Measurements from ENCODE around the gene RGS6. TPM values are rescaled to one million over a fixed set of nuclear protein-coding genes. Genes with fewer than 3 reads are reported as not detected.

The RGS6 gene
- total RNA-seq, 1 experiment from 2014 or later = not detected

- Mint-ChIP-seq H3K27ac (ENCODE audit: unreplicated experiment) (no peak overlapping the region), H3K27me3 (ENCODE audit: unreplicated experiment) (peaks cover 27% of the 10 kb centered on the region), H3K9me3 (ENCODE audit: low read depth, unreplicated experiment) (peaks cover 2% of the 10 kb centered on the region), H3K4me1 (ENCODE audit: low read depth, unreplicated experiment) (no peaks in the 10 kb centered on the region), H3K4me3 (ENCODE audit: low read depth, unreplicated experiment) (no peak overlapping the region), H3K36me3 (ENCODE audit: insufficient read depth, unreplicated experiment) (no peaks in the 10 kb centered on the region)
- CTCF ChIA-PET = no interaction called here
- intact Hi-C loops (cut with micrococcal nuclease; ENCODE audit: unreplicated experiment) = no loop called here
- DNase-seq = no peak
- no TSS peak for BruUV-seq (replicated peaks)
- no peak for TF ChIP-seq CTCF (IDR thresholded peaks at IDR 0.05; ENCODE audit: unreplicated experiment)
Observed at GRCh38 chr14:72045271-72045670, 113.0 kb downstream of the RGS6 start.

GRCh38 chr14:72045885-72046284, 113.7 kb downstream of the RGS6 start:
- no TSS peak for BruUV-seq (replicated peaks)

GRCh38 chr14:72049462-72049861, 117.2 kb downstream of the RGS6 start:
- Mint-ChIP-seq H3K27me3 (ENCODE audit: unreplicated experiment) (peaks cover 25% of the 10 kb centered on the region), H3K27ac (ENCODE audit: unreplicated experiment) (no peak overlapping the region), H3K36me3 (ENCODE audit: insufficient read depth, unreplicated experiment) (no peaks in the 10 kb centered on the region), H3K4me3 (ENCODE audit: low read depth, unreplicated experiment) (no peak overlapping the region), H3K9me3 (ENCODE audit: low read depth, unreplicated experiment) (no peaks in the 10 kb centered on the region), H3K4me1 (ENCODE audit: low read depth, unreplicated experiment) (no peaks in the 10 kb centered on the region)
- TF ChIP-seq CTCF (IDR thresholded peaks at IDR 0.05; ENCODE audit: unreplicated experiment) = no peak
- DNase-seq = no peak
- intact Hi-C loops (cut with micrococcal nuclease; ENCODE audit: unreplicated experiment) = no loop called here
- CTCF ChIA-PET = no interaction called here
- BruUV-seq (replicated peaks) = no TSS peak

More at GRCh38 chr14:72045885-72046284, 113.7 kb downstream of the RGS6 start:
- H3K4me3 Mint-ChIP-seq (ENCODE audit: low read depth, unreplicated experiment) = no peak overlapping the region
- H3K9me3 Mint-ChIP-seq (ENCODE audit: low read depth, unreplicated experiment) = no peaks in the 10 kb centered on the region
- CTCF ChIA-PET = no interaction called here
- no peaks in the 10 kb centered on the region for H3K4me1 Mint-ChIP-seq (ENCODE audit: low read depth, unreplicated experiment)
- intact Hi-C loops (cut with micrococcal nuclease; ENCODE audit: unreplicated experiment) = no loop called here
- H3K27me3 Mint-ChIP-seq (ENCODE audit: unreplicated experiment) = peaks cover 27% of the 10 kb centered on the region
- H3K36me3 Mint-ChIP-seq (ENCODE audit: insufficient read depth, unreplicated experiment) = no peaks in the 10 kb centered on the region
- TF ChIP-seq CTCF (IDR thresholded peaks at IDR 0.05; ENCODE audit: unreplicated experiment) = no peak
- H3K27ac Mint-ChIP-seq (ENCODE audit: unreplicated experiment) = no peak overlapping the region
- no peak for DNase-seq

GRCh38 chr14:72052356-72052755, 120.1 kb downstream of the RGS6 start:
- Mint-ChIP-seq H3K27me3 (ENCODE audit: unreplicated experiment) (peaks cover 31% of the 10 kb centered on the region), H3K27ac (ENCODE audit: unreplicated experiment) (no peak overlapping the region), H3K4me1 (ENCODE audit: low read depth, unreplicated experiment) (no peaks in the 10 kb centered on the region), H3K36me3 (ENCODE audit: insufficient read depth, unreplicated experiment) (no peaks in the 10 kb centered on the region), H3K4me3 (ENCODE audit: low read depth, unreplicated experiment) (no peak overlapping the region), H3K9me3 (ENCODE audit: low read depth, unreplicated experiment) (no peaks in the 10 kb centered on the region)
- intact Hi-C loops (cut with micrococcal nuclease; ENCODE audit: unreplicated experiment) = no loop called here
- no TSS peak for BruUV-seq (replicated peaks)
- CTCF ChIA-PET = no interaction called here
- TF ChIP-seq CTCF (IDR thresholded peaks at IDR 0.05; ENCODE audit: unreplicated experiment) = no peak
- no peak for DNase-seq
